H9 (cell line): ENCODE data around the gene DEGS2. TPM values are rescaled to one million over a fixed set of nuclear protein-coding genes. Genes with fewer than 3 reads are reported as not detected.

Source experiments
- DNase-seq: peaks from one replicate; pipeline ENCODE4 v3.0.0-alpha.2; 2017
- H2AFZ ChIP-seq: one replicate; pipeline ENCODE4 v1.6.1; 2013; ENCODE audit warnings: mild to moderate bottlenecking, low read length, control low read depth, moderate library complexity
- H2AK5ac ChIP-seq: 2 replicates; pipeline ENCODE4 v1.6.1; 2013; ENCODE audit warnings: low read length, control low read depth, mixed read lengths; ENCODE audit not compliant: insufficient read length
- H2BK120ac ChIP-seq: one replicate; pipeline ENCODE4 v1.6.1; 2013; ENCODE audit warnings: low read depth, mild to moderate bottlenecking, low read length, control low read depth, inconsistent platforms; ENCODE audit not compliant: poor library complexity, severe bottlenecking
- H2BK12ac ChIP-seq: 2 replicates; pipeline ENCODE4 v1.6.1; 2013; ENCODE audit warnings: low read length, control low read depth, mixed read lengths, low read depth; ENCODE audit not compliant: insufficient read length
- H2BK15ac ChIP-seq: 2 replicates; pipeline ENCODE4 v1.6.1; 2013; ENCODE audit warnings: low read depth, low read length, control low read depth
- H2BK20ac ChIP-seq: one replicate; pipeline ENCODE4 v1.6.1; 2013; ENCODE audit warnings: low read depth, mild to moderate bottlenecking, low read length, control low read depth, inconsistent platforms; ENCODE audit not compliant: poor library complexity, severe bottlenecking
- H2BK5ac ChIP-seq: 2 replicates; pipeline ENCODE4 v1.6.1; 2013; ENCODE audit warnings: low read length, control low read depth, mixed read lengths; ENCODE audit not compliant: insufficient read length
- H3K14ac ChIP-seq: 2 replicates; pipeline ENCODE4 v1.6.1; 2013; ENCODE audit warnings: low read length, control low read depth; ENCODE audit not compliant: insufficient read depth
- H3K18ac ChIP-seq: 2 replicates; pipeline ENCODE4 v1.6.1; 2013; ENCODE audit warnings: low read depth, mild to moderate bottlenecking, mixed read lengths, low read length, control low read depth; ENCODE audit not compliant: insufficient read length
- H3K23ac ChIP-seq: 2 replicates; pipeline ENCODE4 v1.6.1; 2013; ENCODE audit warnings: low read length, control low read depth, mixed read lengths, low read depth; ENCODE audit not compliant: insufficient read length
- H3K23me2 ChIP-seq: 2 replicates; pipeline ENCODE4 v1.6.1; 2013; ENCODE audit warnings: low read depth, mild to moderate bottlenecking, mixed read lengths, low read length, control low read depth; ENCODE audit not compliant: insufficient read length, poor library complexity, severe bottlenecking
- H3K27ac ChIP-seq: 2 replicates; pipeline ENCODE4 v1.5.1; 2013; ENCODE audit warnings: low read length, control low read depth, mixed read lengths, low read depth; ENCODE audit not compliant: insufficient read length
- H3K27me3 ChIP-seq: 2 replicates; pipeline ENCODE4 v1.6.1; 2013; ENCODE audit warnings: low read length, control low read depth, inconsistent platforms; ENCODE audit not compliant: insufficient read depth
- H3K4ac ChIP-seq: 2 replicates; pipeline ENCODE4 v1.6.1; 2013; ENCODE audit warnings: low read depth, mild to moderate bottlenecking, control low read depth, inconsistent platforms, low read length, moderate library complexity
- H3K4me1 ChIP-seq: 2 replicates; pipeline ENCODE4 v1.6.1; 2013; ENCODE audit warnings: low read length, control low read depth, inconsistent platforms; ENCODE audit not compliant: insufficient read depth
- H3K4me2 ChIP-seq: 2 replicates; pipeline ENCODE4 v1.6.1; 2013; ENCODE audit warnings: low read length, control low read depth, mixed read lengths; ENCODE audit not compliant: insufficient read length, insufficient read depth
- H3K56ac ChIP-seq: 2 replicates; pipeline ENCODE4 v1.6.1; 2013; ENCODE audit warnings: low read depth, mild to moderate bottlenecking, mixed read lengths, low read length, control low read depth; ENCODE audit not compliant: insufficient read length
- H3K79me1 ChIP-seq: 2 replicates; pipeline ENCODE4 v1.6.1; 2013; ENCODE audit warnings: low read depth, mild to moderate bottlenecking, moderate library complexity, low read length, control low read depth, inconsistent platforms; ENCODE audit not compliant: insufficient read depth, poor library complexity, severe bottlenecking
- H3K79me2 ChIP-seq: 2 replicates; pipeline ENCODE4 v1.6.1; 2013; ENCODE audit warnings: low read length, control low read depth, inconsistent platforms; ENCODE audit not compliant: insufficient read depth
- H3K9ac ChIP-seq: 2 replicates; pipeline ENCODE4 v1.6.1; 2013; ENCODE audit warnings: low read length, control low read depth, mixed read lengths; ENCODE audit not compliant: insufficient read length; ENCODE audit errors: extremely low read depth
- H3K9me3 ChIP-seq: one replicate; pipeline ENCODE4 v1.6.1; 2013; ENCODE audit warnings: low read depth, low read length, inconsistent platforms; ENCODE audit not compliant: control insufficient read depth
- H3T11ph ChIP-seq: one replicate; pipeline ENCODE4 v1.6.1; 2013; ENCODE audit warnings: mild to moderate bottlenecking, low read length, control low read depth, inconsistent platforms
- H4K20me1 ChIP-seq: one replicate; pipeline ENCODE4 v1.6.1; 2013; ENCODE audit not compliant: control insufficient read depth, insufficient read length, insufficient read depth
- H4K5ac ChIP-seq: 2 replicates; pipeline ENCODE4 v1.6.1; 2013; ENCODE audit warnings: low read depth, mild to moderate bottlenecking, mixed read lengths, low read length, control low read depth; ENCODE audit not compliant: insufficient read length
- H4K8ac ChIP-seq: replicated peaks from 2 replicates; pipeline ENCODE4 v1.6.1; 2013; ENCODE audit warnings: low read length, control low read depth, mixed read lengths, low read depth; ENCODE audit not compliant: insufficient read length
- H4K91ac ChIP-seq: 2 replicates; pipeline ENCODE4 v1.6.1; 2013; ENCODE audit warnings: low read depth, mild to moderate bottlenecking, moderate library complexity, mixed read lengths, low read length, control low read depth; ENCODE audit not compliant: insufficient read length
- H3K27ac Mint-ChIP-seq, 3 experiments: 2 replicates in 2 of 3; 3 replicates in 1 of 3; pipeline ENCODE4 v1.8.0; 2020 to 2021; ENCODE audit warnings: mixed read lengths in 3 of 3, mild to moderate bottlenecking in 1 of 3, moderate library complexity in 1 of 3
- H3K27me3 Mint-ChIP-seq: 2 replicates; pipeline ENCODE4 v1.8.0; 2021; ENCODE audit warnings: low read depth, mild to moderate bottlenecking, moderate library complexity, mixed read lengths
- H3K36me3 Mint-ChIP-seq, 3 experiments: 2 replicates in 2 of 3; 3 replicates in 1 of 3; pipeline ENCODE4 v1.8.0; 2020 to 2021; ENCODE audit warnings: low read depth in 3 of 3, mixed read lengths in 3 of 3; ENCODE audit not compliant: insufficient read depth in 1 of 3
- H3K4me1 Mint-ChIP-seq, 2 experiments: 2 replicates each; pipeline ENCODE4 v1.8.0; 2020; ENCODE audit warnings: mixed read lengths in 2 of 2
- H3K4me3 Mint-ChIP-seq, 2 experiments: 2 replicates in 1 of 2; 3 replicates in 1 of 2; pipeline ENCODE4 v1.8.0; 2020 to 2021; ENCODE audit warnings: mild to moderate bottlenecking in 2 of 2, mixed read lengths in 2 of 2, moderate library complexity in 1 of 2
- H3K9me3 Mint-ChIP-seq, 2 experiments: 2 replicates in 1 of 2; 3 replicates in 1 of 2; pipeline ENCODE4 v1.8.0; 2020; ENCODE audit warnings: mild to moderate bottlenecking in 2 of 2, mixed read lengths in 2 of 2, moderate library complexity in 1 of 2
- WGBS: extraction: QIAGEN DNeasy Blood & Tissue Kit; methylation state at CpG from one replicate; pipeline ENCODE4 v1.1.7; 2013; ENCODE audit warnings: missing lambda C conversion rate, low lambda C conversion rate, mixed read lengths; ENCODE audit not compliant: insufficient read length; ENCODE audit errors: extremely low coverage; 5-methylcytosine and 5-hydroxymethylcytosine counted together
- total RNA-seq: library from RNA; stranded (reverse); gene quantifications from 2 replicates; pipeline ENCODE4 v1.2.1, GENCODE V29; 2021
- TF ChIP-seq, protein P1 (sequence below): fragments of 200-600 bp; sonication (generic); conservative IDR thresholded peaks from 3 replicates; pipeline ENCODE4 v1.8.0; 2021; ENCODE audit warnings: antibody characterized with exemption, mild to moderate bottlenecking

The DEGS2 gene
- total RNA-seq, 1 experiment from 2014 or later = 0.72 TPM

DNA sequence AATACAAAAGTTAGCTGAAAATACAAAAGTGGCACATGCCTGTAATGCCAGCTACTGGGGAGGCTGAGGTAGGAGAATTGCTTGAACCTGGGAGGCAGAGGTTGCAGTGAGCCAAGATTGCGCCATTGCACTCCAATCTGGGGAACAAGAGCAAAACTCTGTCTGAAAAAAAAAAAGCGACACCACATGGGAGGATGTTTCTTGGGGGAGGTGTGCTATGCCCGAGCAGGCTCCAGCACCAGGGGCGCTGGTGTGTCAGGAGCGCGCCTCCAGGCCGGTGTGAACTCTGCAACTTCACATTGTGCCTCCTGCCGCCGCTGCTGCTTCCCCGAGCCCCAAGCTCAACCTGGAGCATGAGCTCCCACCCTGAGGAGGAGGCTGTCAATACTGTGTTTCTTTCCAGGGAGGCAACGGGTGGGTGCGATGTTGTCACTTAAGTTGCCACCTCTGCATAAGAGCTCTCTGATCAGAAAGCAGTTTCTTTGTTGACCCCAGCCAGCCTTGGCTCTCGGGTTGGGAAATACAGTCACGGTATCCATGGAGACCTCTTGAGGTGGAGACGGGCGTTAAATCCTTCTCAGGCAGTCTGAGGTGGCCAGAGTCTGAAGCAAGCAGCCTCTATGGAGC lies 18.9 kb downstream of the DEGS2 start:
- H2BK15ac ChIP-seq = no peak overlapping the region
- no peak overlapping the region for H3K27ac ChIP-seq
- H2BK20ac ChIP-seq = no peak overlapping the region

More for the DNA sequence above, 18.9 kb downstream of the DEGS2 start:
- Histone ChIP-seq H2BK120ac (no peak overlapping the region), H3K4me1 (peaks cover 2% of the 10 kb centered on the region; the same call in 1 of the 2 replicates), H2BK12ac (no peak overlapping the region), H3K79me2 (no peaks in the 10 kb centered on the region), H2BK5ac (no peak overlapping the region), H2AK5ac (no peak overlapping the region), H3K23ac (no peak overlapping the region), H3K9ac (no peak overlapping the region), H3K56ac (no peak overlapping the region), H3K14ac (peak overlapping the region; percentile 62; the same call in 1 of the 2 replicates), H2AFZ (no peak overlapping the region), H3K18ac (peak overlapping the region; percentile 77), H4K5ac (no peak overlapping the region), H4K91ac (no peak overlapping the region), H3K79me1 (no peaks in the 10 kb centered on the region), H4K20me1 (no peaks in the 10 kb centered on the region), H3K4me2 (no peak overlapping the region), H3K4ac (no peak overlapping the region), H3K23me2 (no peaks in the 10 kb centered on the region), H3K9me3 (no peaks in the 10 kb centered on the region), H3T11ph (no peak overlapping the region), H3K27me3 (no peaks in the 10 kb centered on the region), H4K8ac (no peak overlapping the region)
- TF ChIP-seq, protein P1, sequence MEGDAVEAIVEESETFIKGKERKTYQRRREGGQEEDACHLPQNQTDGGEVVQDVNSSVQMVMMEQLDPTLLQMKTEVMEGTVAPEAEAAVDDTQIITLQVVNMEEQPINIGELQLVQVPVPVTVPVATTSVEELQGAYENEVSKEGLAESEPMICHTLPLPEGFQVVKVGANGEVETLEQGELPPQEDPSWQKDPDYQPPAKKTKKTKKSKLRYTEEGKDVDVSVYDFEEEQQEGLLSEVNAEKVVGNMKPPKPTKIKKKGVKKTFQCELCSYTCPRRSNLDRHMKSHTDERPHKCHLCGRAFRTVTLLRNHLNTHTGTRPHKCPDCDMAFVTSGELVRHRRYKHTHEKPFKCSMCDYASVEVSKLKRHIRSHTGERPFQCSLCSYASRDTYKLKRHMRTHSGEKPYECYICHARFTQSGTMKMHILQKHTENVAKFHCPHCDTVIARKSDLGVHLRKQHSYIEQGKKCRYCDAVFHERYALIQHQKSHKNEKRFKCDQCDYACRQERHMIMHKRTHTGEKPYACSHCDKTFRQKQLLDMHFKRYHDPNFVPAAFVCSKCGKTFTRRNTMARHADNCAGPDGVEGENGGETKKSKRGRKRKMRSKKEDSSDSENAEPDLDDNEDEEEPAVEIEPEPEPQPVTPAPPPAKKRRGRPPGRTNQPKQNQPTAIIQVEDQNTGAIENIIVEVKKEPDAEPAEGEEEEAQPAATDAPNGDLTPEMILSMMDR = peak; percentile 73
- no peaks in the 10 kb centered on the region for H3K9me3 Mint-ChIP-seq
- WGBS = no CpG with 5 or more reads among the region's 16 CpGs
- peak overlapping the region in 2 of 3 experiments; percentile 64 to 76; a peak in 4 of 7 replicates for H3K27ac Mint-ChIP-seq
- DNase-seq = peak; percentile 87
- no peak overlapping the region for H3K4me3 Mint-ChIP-seq
- peaks cover 0 to 5% (median 3%) of the 10 kb centered on the region in 3 experiments; a peak in 3 of 7 replicates for H3K36me3 Mint-ChIP-seq
- H3K4me1 Mint-ChIP-seq = peaks cover 6 to 12% of the 10 kb centered on the region in 2 experiments
- H3K27me3 Mint-ChIP-seq = no peaks in the 10 kb centered on the region; the same call in 1 of the 2 replicates
